Measurements from ENCODE around the gene PIAS4.

The PIAS4 gene

GRCh38 chr19:4082172-4082571 is 74.6 kb downstream of the PIAS4 start:
- Histone ChIP-seq H3K27ac (ENCODE audit: extremely low read depth, low read depth, low read length) (no peak overlapping the region), H3K36me3 (ENCODE audit: control insufficient read depth in 2 of 2, insufficient read depth in 1 of 2, low read length in 2 of 2) (no peaks in the 10 kb centered on the region), H3K4me3 (ENCODE audit: low read depth, low read length) (no peak overlapping the region), H3K9me3 (ENCODE audit: control insufficient read depth, insufficient read depth, low read depth, low read length) (no peaks in the 10 kb centered on the region), H3K4me1 (ENCODE audit: control insufficient read depth, insufficient read depth, low read length) (no peaks in the 10 kb centered on the region)
- CTCF ChIA-PET: interaction anchor here (0.6 kb wide), 1 partner anchor 1931 kb away, joined by 4 read pairs; no protein-coding TSS in a partner anchor
- TF ChIP-seq PRDM6 (tag by site-specific recombination; IDR thresholded peaks at IDR 0.05) (no peak), ZNF350 (tag by site-specific recombination; IDR thresholded peaks at IDR 0.05) (no peak), ZNF704 (tag by site-specific recombination; IDR thresholded peaks at IDR 0.05) (no peak), ZNF223 (tag by site-specific recombination; IDR thresholded peaks at IDR 0.05) (no peak)
- POLR2A ChIA-PET: interaction anchor here (1.4 to 1.7 kb wide), 2 partner anchors 11 to 16 kb away, joined by 3 to 7 read pairs; no protein-coding TSS in a partner anchor

- no peak overlapping the region for H3K27ac ChIP-seq (ENCODE audit: extremely low read depth, low read depth, low read length)
These were observed 76.4 kb downstream of the PIAS4 start for GRCh38 chr19:4083677-4084546.

GRCh38 chr19:4084547-4084877 is 77.0 kb downstream of the PIAS4 start:
- H3K4me3 ChIP-seq (ENCODE audit: low read depth, low read length): no peak overlapping the region
- H3K9me3 ChIP-seq (ENCODE audit: control insufficient read depth, insufficient read depth, low read depth, low read length): no peaks in the 10 kb centered on the region
- H3K4me1 ChIP-seq (ENCODE audit: control insufficient read depth, insufficient read depth, low read length): no peaks in the 10 kb centered on the region; the same call in 1 of the 2 replicates
- POLR2A ChIA-PET: no interaction called here
- H3K36me3 ChIP-seq (ENCODE audit: control insufficient read depth in 2 of 2, insufficient read depth in 1 of 2, low read length in 2 of 2): peaks cover 0 to 5% of the 10 kb centered on the region in 2 experiments; a peak in 1 of 3 replicates
- H3K27ac ChIP-seq (ENCODE audit: extremely low read depth, low read depth, low read length): no peak overlapping the region
- no peak for TF ChIP-seq ZNF169 (tag by site-specific recombination; IDR thresholded peaks at IDR 0.05)
- TF ChIP-seq ZNF248 (tag by site-specific recombination; IDR thresholded peaks at IDR 0.05): no peak
- TF ChIP-seq ZNF148 (tag by site-specific recombination; IDR thresholded peaks at IDR 0.05; ENCODE audit: borderline replicate concordance): no peak
- CTCF ChIA-PET: no interaction called here

More at GRCh38 chr19:4083677-4084546, 76.4 kb downstream of the PIAS4 start:
- H3K4me3 ChIP-seq (ENCODE audit: low read depth, low read length): no peak overlapping the region
- no peaks in the 10 kb centered on the region; the same call in 1 of the 2 replicates for H3K4me1 ChIP-seq (ENCODE audit: control insufficient read depth, insufficient read depth, low read length)
- ChIA-PET POLR2A (no interaction called here), CTCF (no interaction called here)
- H3K9me3 ChIP-seq (ENCODE audit: control insufficient read depth, insufficient read depth, low read depth, low read length): no peaks in the 10 kb centered on the region
- TF ChIP-seq GLIS1 (tag by site-specific recombination; IDR thresholded peaks at IDR 0.05) (peak; percentile 56), KLF9 (tag by site-specific recombination; IDR thresholded peaks at IDR 0.05; ENCODE audit: low read depth) (no peak), ZNF121 (tag by site-specific recombination; IDR thresholded peaks at IDR 0.05) (peak; percentile 97)
- no peaks in the 10 kb centered on the region for H3K36me3 ChIP-seq (ENCODE audit: control insufficient read depth in 2 of 2, insufficient read depth in 1 of 2, low read length in 2 of 2)

- no peak overlapping the region for H3K4me3 ChIP-seq (ENCODE audit: low read depth, low read length)
- CTCF ChIA-PET: interaction anchor here (0.6 kb wide), 1 partner anchor 789 kb away, joined by 3 read pairs; no protein-coding TSS in a partner anchor
- H3K4me1 ChIP-seq (ENCODE audit: control insufficient read depth, insufficient read depth, low read length): no peaks in the 10 kb centered on the region; the same call in 1 of the 2 replicates
- no peak overlapping the region for H3K27ac ChIP-seq (ENCODE audit: extremely low read depth, low read depth, low read length)
- H3K9me3 ChIP-seq (ENCODE audit: control insufficient read depth, insufficient read depth, low read depth, low read length): no peaks in the 10 kb centered on the region
- POLR2A ChIA-PET: no interaction called here
- H3K36me3 ChIP-seq (ENCODE audit: control insufficient read depth in 2 of 2, insufficient read depth in 1 of 2, low read length in 2 of 2): peaks cover 0 to 20% of the 10 kb centered on the region in 2 experiments; a peak in 2 of 3 replicates
- TF ChIP-seq ZNF518A (tag by site-specific recombination; conservative IDR thresholded peaks at IDR 0.05; ENCODE audit: low read depth) (no peak), ZNF600 (tag by site-specific recombination; IDR thresholded peaks at IDR 0.05) (peak; percentile 44; the same call in 1 of the 2 replicates), ATF2 (tag by site-specific recombination; IDR thresholded peaks at IDR 0.05; ENCODE audit: low read depth) (no peak)
These were observed 78.9 kb downstream of the PIAS4 start for GRCh38 chr19:4086411-4086867.

Measured in HEK293 (cell line).